Osteoblast (primary cell): ENCODE measurements around the gene ETNK2. TPM values are rescaled to one million over a fixed set of nuclear protein-coding genes. Genes with fewer than 3 reads are reported as not detected.

Source experiments
- DNase-seq: peaks from one replicate; pipeline ENCODE4 v3.0.0; 2011; ENCODE audit warnings: low spot score, mixed read lengths; ENCODE audit not compliant: insufficient read length; ENCODE audit errors: missing footprints
- H2AFZ ChIP-seq: 2 replicates; pipeline ENCODE4 v1.6.0; 2011; ENCODE audit warnings: mild to moderate bottlenecking, low read length
- H3K27ac ChIP-seq: 2 replicates; pipeline ENCODE4 v1.5.1; 2011; ENCODE audit warnings: mild to moderate bottlenecking, low read depth, low read length, moderate library complexity
- H3K27me3 ChIP-seq: 2 replicates; pipeline ENCODE4 v1.6.0; 2012; ENCODE audit warnings: mild to moderate bottlenecking, control low read depth, inconsistent platforms, low read length, moderate library complexity; ENCODE audit not compliant: insufficient read depth
- H3K36me3 ChIP-seq: 2 replicates; pipeline ENCODE4 v1.5.1; 2011; ENCODE audit warnings: mild to moderate bottlenecking, low read length, control low read depth, moderate library complexity; ENCODE audit not compliant: insufficient read depth
- H3K4me1 ChIP-seq: 2 replicates; pipeline ENCODE4 v1.5.1; 2011; ENCODE audit warnings: mild to moderate bottlenecking, low read length, control low read depth, moderate library complexity; ENCODE audit not compliant: insufficient read depth
- H3K4me2 ChIP-seq: 2 replicates; pipeline ENCODE4 v1.6.0; 2011; ENCODE audit warnings: mild to moderate bottlenecking, low read length; ENCODE audit not compliant: insufficient read depth
- H3K4me3 ChIP-seq: fragments of 200-600 bp; sonication (generic); 3 replicates; pipeline ENCODE4 v1.5.1; 2012; ENCODE audit warnings: mild to moderate bottlenecking, low read length, inconsistent platforms; ENCODE audit not compliant: insufficient read depth
- H3K79me2 ChIP-seq: 2 replicates; pipeline ENCODE4 v1.6.0; 2012; ENCODE audit warnings: mild to moderate bottlenecking, low read length, control low read depth, inconsistent platforms; ENCODE audit not compliant: insufficient read depth
- H3K9me3 ChIP-seq: 2 replicates; pipeline ENCODE4 v1.5.1; 2011; ENCODE audit warnings: low read depth, low read length, control low read depth
- H4K20me1 ChIP-seq: 2 replicates; pipeline ENCODE4 v1.6.0; 2012; ENCODE audit warnings: mild to moderate bottlenecking, low read length, control low read depth; ENCODE audit not compliant: insufficient read depth
- total RNA-seq: library from RNA; depleted of rRNA; stranded (reverse); fragments of >200 nt; gene quantifications from 2 replicates; pipeline ENCODE4 v1.2.3, GENCODE V29; 2012
- TF ChIP-seq, protein P1 (sequence below): IDR thresholded peaks from 2 replicates; pipeline ENCODE4 v1.5.1; 2011; ENCODE audit warnings: mild to moderate bottlenecking, low read depth, low read length, moderate library complexity; ENCODE audit errors: extremely low read depth

Gene ETNK2
- total RNA-seq, 1 donor = 0.72 TPM

DNA sequence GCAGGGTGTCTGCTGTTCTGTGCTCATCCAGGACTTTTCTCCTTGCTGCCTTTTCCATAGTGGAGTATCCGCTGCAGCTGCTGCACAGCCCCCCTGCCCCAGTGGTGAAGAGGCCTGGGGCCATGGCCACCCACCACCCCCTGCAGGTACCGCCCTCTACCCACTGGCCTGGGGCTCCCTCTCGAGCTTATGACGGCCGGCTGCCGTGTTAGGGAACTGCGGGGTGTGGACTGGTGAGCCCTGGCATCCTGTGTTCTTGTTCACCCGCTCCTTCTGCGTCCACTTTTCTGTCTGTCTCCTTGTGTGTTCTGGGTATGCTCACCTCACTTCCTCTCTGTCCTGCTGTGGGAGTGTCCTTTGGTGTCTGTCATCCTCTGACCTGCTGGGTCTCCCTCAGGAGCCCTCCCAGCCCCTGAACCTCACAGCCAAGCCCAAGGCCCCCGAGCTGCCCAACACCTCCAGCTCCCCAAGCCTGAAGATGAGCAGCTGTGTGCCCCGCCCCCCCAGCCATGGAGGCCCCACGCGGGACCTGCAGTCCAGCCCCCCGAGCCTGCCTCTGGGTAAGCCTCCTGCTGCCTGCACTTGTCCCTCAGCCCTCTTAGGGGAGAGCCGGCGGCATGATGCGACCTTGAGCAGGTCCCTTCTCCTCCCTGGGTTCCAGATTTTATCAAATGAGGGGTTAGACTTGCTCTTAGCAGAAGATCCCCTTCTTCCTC, 29.8 kb downstream of the ETNK2 start:
- H3K4me2 ChIP-seq = no peak overlapping the region
- no peaks in the 10 kb centered on the region for H4K20me1 ChIP-seq
- no peak overlapping the region for H3K4me3 ChIP-seq
- DNase-seq = peak; percentile 64
- peaks cover 3% of the 10 kb centered on the region for H3K36me3 ChIP-seq
- no peak overlapping the region for H2AFZ ChIP-seq
- H3K4me1 ChIP-seq = peaks cover 4% of the 10 kb centered on the region
- TF ChIP-seq, protein P1, sequence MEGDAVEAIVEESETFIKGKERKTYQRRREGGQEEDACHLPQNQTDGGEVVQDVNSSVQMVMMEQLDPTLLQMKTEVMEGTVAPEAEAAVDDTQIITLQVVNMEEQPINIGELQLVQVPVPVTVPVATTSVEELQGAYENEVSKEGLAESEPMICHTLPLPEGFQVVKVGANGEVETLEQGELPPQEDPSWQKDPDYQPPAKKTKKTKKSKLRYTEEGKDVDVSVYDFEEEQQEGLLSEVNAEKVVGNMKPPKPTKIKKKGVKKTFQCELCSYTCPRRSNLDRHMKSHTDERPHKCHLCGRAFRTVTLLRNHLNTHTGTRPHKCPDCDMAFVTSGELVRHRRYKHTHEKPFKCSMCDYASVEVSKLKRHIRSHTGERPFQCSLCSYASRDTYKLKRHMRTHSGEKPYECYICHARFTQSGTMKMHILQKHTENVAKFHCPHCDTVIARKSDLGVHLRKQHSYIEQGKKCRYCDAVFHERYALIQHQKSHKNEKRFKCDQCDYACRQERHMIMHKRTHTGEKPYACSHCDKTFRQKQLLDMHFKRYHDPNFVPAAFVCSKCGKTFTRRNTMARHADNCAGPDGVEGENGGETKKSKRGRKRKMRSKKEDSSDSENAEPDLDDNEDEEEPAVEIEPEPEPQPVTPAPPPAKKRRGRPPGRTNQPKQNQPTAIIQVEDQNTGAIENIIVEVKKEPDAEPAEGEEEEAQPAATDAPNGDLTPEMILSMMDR = no peak
- H3K9me3 ChIP-seq = no peaks in the 10 kb centered on the region
- H3K79me2 ChIP-seq = no peaks in the 10 kb centered on the region
- H3K27me3 ChIP-seq = no peaks in the 10 kb centered on the region
- no peak overlapping the region for H3K27ac ChIP-seq

DNA sequence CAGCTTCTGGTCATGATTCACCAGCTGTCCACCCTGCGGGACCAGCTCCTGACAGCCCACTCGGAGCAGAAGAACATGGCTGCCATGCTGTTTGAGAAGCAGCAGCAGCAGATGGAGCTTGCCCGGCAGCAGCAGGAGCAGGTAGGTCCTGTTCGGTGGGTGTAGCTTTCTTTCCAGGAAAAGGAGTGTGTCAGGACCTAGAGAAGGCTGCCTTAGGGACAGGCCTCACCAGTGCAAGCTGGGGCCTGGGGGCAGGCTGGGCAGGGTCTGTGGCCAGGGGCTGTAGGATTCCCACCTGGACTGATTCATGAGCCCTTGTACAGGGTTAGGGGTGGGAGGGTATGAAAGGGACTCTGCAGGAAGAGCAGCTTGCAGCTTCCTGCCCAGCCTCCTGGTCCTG, 35.3 kb downstream of the ETNK2 start:
- no peaks in the 10 kb centered on the region for H3K9me3 ChIP-seq
- H3K27ac ChIP-seq = no peak overlapping the region
- H4K20me1 ChIP-seq = no peaks in the 10 kb centered on the region
- no peak overlapping the region for H3K4me3 ChIP-seq
- H2AFZ ChIP-seq = no peak overlapping the region
- TF ChIP-seq, protein P1 = no peak
- no peak overlapping the region for H3K4me2 ChIP-seq
- H3K27me3 ChIP-seq = no peaks in the 10 kb centered on the region
- no peaks in the 10 kb centered on the region for H3K36me3 ChIP-seq
- peak; percentile 15 for DNase-seq
- no peaks in the 10 kb centered on the region for H3K79me2 ChIP-seq
- H3K4me1 ChIP-seq = peaks cover 11% of the 10 kb centered on the region

DNA sequence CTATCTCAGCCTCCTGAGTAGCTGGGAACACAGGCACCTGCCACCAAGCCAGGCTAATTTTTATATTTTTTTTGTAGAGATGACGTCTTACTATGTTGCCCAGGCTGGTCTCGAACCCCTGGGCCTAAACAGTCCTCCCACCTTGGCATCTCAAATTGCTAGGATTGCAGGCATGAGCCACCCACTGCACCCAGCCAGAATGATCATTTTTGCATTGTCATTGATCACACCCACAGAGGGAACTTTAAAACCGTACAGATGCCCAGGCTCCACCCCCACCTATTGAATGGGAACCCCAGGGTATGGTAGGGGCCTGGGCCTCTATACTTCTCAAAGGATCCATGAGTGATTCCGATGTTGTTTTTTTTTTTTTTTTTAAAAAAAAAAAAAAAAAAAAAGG, 36.7 kb downstream of the ETNK2 start:
- H4K20me1 ChIP-seq = peaks cover 2% of the 10 kb centered on the region
- H3K36me3 ChIP-seq = no peaks in the 10 kb centered on the region
- H3K4me2 ChIP-seq = no peak overlapping the region
- H3K79me2 ChIP-seq = no peaks in the 10 kb centered on the region
- H3K4me1 ChIP-seq = peaks cover 11% of the 10 kb centered on the region
- TF ChIP-seq, protein P1 = no peak
- no peak overlapping the region for H2AFZ ChIP-seq
- peak; percentile 74 for DNase-seq
- H3K9me3 ChIP-seq = no peaks in the 10 kb centered on the region
- H3K27ac ChIP-seq = no peak overlapping the region
- H3K4me3 ChIP-seq = no peak overlapping the region
- no peaks in the 10 kb centered on the region for H3K27me3 ChIP-seq

- no peak overlapping the region for H3K4me3 ChIP-seq
- peaks cover 11% of the 10 kb centered on the region for H3K4me1 ChIP-seq
- DNase-seq = peak; percentile 21
- H3K27ac ChIP-seq = no peak overlapping the region
- no peak overlapping the region for H3K4me2 ChIP-seq
- H2AFZ ChIP-seq = no peak overlapping the region
- H3K79me2 ChIP-seq = no peaks in the 10 kb centered on the region
- H3K27me3 ChIP-seq = no peaks in the 10 kb centered on the region
- TF ChIP-seq, protein P1 = no peak
- H3K9me3 ChIP-seq = no peaks in the 10 kb centered on the region
- no peaks in the 10 kb centered on the region for H3K36me3 ChIP-seq
- H4K20me1 ChIP-seq = peaks cover 2% of the 10 kb centered on the region
Measured at GRCh38 chr1:204114606-204115005, 37.2 kb downstream of the ETNK2 start.
